ENCODE data around the gene PACS2. TPM values are rescaled to one million over a fixed set of nuclear protein-coding genes. Genes with fewer than 3 reads are reported as not detected.

Gene PACS2
- total RNA-seq, 1 donor from 2014 or later, result 22.5 TPM

- Histone ChIP-seq H3K27me3 (no peaks in the 10 kb centered on the region), H3K4me2 (no peak overlapping the region), H3K27ac (no peak overlapping the region), H3K79me2 (ENCODE audit: low read depth) (no peaks in the 10 kb centered on the region), H3K9ac (no peak overlapping the region), H4K20me1 (ENCODE audit: low read depth) (peaks cover 8% of the 10 kb centered on the region), H3F3A (ENCODE audit: low read depth) (no peaks in the 10 kb centered on the region), H3K9me3 (ENCODE audit: low read depth) (no peaks in the 10 kb centered on the region), H2AFZ (replicated peaks) (no peak overlapping the region), H3K4me3 (no peak overlapping the region), H3K36me3 (no peaks in the 10 kb centered on the region), H3K4me1 (no peaks in the 10 kb centered on the region)
- H3K27ac Mint-ChIP-seq, result no peak overlapping the region
- H3K4me1 Mint-ChIP-seq, result peaks cover 6% of the 10 kb centered on the region
- TF ChIP-seq EZH2phosphoT487 (IDR thresholded peaks at IDR 0.05) (no peak), EZH2 (IDR thresholded peaks at IDR 0.05) (no peak), CTCF (IDR thresholded peaks at IDR 0.05) (no peak)
- DNase-seq (ENCODE audit: low spot score), result no peak
- H3K36me3 Mint-ChIP-seq, result peaks cover 5% of the 10 kb centered on the region
- peaks cover 3% of the 10 kb centered on the region for H3K27me3 Mint-ChIP-seq (ENCODE audit: insufficient read depth, low read depth)
- no peak overlapping the region for H3K4me3 Mint-ChIP-seq
- no peaks in the 10 kb centered on the region for H3K9me3 Mint-ChIP-seq
Measured at GRCh38 chr14:105269405-105269804, 45.1 kb upstream of the PACS2 start.

GRCh38 chr14:105271224-105271890, 43.2 kb upstream of the PACS2 start:
- no peak overlapping the region for H3K27ac ChIP-seq
- DNase-seq (ENCODE audit: low spot score), result no peak
- peaks cover 8% of the 10 kb centered on the region for H4K20me1 ChIP-seq (ENCODE audit: low read depth)
- no peak overlapping the region for H2AFZ ChIP-seq (replicated peaks)
- H3K36me3 ChIP-seq, result no peaks in the 10 kb centered on the region
- Mint-ChIP-seq H3K27ac (no peak overlapping the region), H3K36me3 (peaks cover 2% of the 10 kb centered on the region), H3K4me3 (no peak overlapping the region), H3K4me1 (peaks cover 15% of the 10 kb centered on the region), H3K27me3 (ENCODE audit: insufficient read depth, low read depth) (peaks cover 3% of the 10 kb centered on the region), H3K9me3 (no peaks in the 10 kb centered on the region)
- H3K27me3 ChIP-seq, result no peaks in the 10 kb centered on the region
- no peak overlapping the region for H3K4me3 ChIP-seq
- no peak overlapping the region for H3K4me2 ChIP-seq
- no peaks in the 10 kb centered on the region for H3K4me1 ChIP-seq
- no peaks in the 10 kb centered on the region for H3K9me3 ChIP-seq (ENCODE audit: low read depth)
- no peak overlapping the region for H3K9ac ChIP-seq
- H3K79me2 ChIP-seq (ENCODE audit: low read depth), result no peaks in the 10 kb centered on the region
- no peaks in the 10 kb centered on the region for H3F3A ChIP-seq (ENCODE audit: low read depth)
- no peak for TF ChIP-seq EZH2phosphoT487 (IDR thresholded peaks at IDR 0.05)
- no peak for TF ChIP-seq CTCF (IDR thresholded peaks at IDR 0.05)
- no peak for TF ChIP-seq EZH2 (IDR thresholded peaks at IDR 0.05)

- peaks cover 8% of the 10 kb centered on the region for H4K20me1 ChIP-seq (ENCODE audit: low read depth)
- H3K9ac ChIP-seq, result no peak overlapping the region
- no peak overlapping the region for H3K4me2 ChIP-seq
- Mint-ChIP-seq H3K4me1 (peaks cover 15% of the 10 kb centered on the region), H3K27me3 (ENCODE audit: insufficient read depth, low read depth) (peaks cover 3% of the 10 kb centered on the region), H3K36me3 (peaks cover 2% of the 10 kb centered on the region), H3K27ac (no peak overlapping the region), H3K9me3 (no peaks in the 10 kb centered on the region), H3K4me3 (no peak overlapping the region)
- H3K4me1 ChIP-seq, result no peaks in the 10 kb centered on the region
- TF ChIP-seq EZH2phosphoT487 (IDR thresholded peaks at IDR 0.05) (no peak), EZH2 (IDR thresholded peaks at IDR 0.05) (no peak), CTCF (IDR thresholded peaks at IDR 0.05) (no peak)
- H3K4me3 ChIP-seq, result no peak overlapping the region
- H3K9me3 ChIP-seq (ENCODE audit: low read depth), result no peaks in the 10 kb centered on the region
- no peaks in the 10 kb centered on the region for H3F3A ChIP-seq (ENCODE audit: low read depth)
- H3K27me3 ChIP-seq, result no peaks in the 10 kb centered on the region
- no peaks in the 10 kb centered on the region for H3K79me2 ChIP-seq (ENCODE audit: low read depth)
- H3K27ac ChIP-seq, result no peak overlapping the region
- DNase-seq (ENCODE audit: low spot score), result no peak
- H3K36me3 ChIP-seq, result no peaks in the 10 kb centered on the region
- no peak overlapping the region for H2AFZ ChIP-seq (replicated peaks)
Measured at GRCh38 chr14:105272623-105273022, 41.9 kb upstream of the PACS2 start.
